HG03039 (cell line): ENCODE results near the gene POLR1D.

Experiments used
- ATAC-seq: cut with Tn5 transposase; IDR thresholded peaks from one replicate; pipeline ENCODE4 v1.9.1; 2021; ENCODE audit warnings: mild to moderate bottlenecking, moderate library complexity; ENCODE audit not compliant: unreplicated experiment

Gene POLR1D

DNA sequence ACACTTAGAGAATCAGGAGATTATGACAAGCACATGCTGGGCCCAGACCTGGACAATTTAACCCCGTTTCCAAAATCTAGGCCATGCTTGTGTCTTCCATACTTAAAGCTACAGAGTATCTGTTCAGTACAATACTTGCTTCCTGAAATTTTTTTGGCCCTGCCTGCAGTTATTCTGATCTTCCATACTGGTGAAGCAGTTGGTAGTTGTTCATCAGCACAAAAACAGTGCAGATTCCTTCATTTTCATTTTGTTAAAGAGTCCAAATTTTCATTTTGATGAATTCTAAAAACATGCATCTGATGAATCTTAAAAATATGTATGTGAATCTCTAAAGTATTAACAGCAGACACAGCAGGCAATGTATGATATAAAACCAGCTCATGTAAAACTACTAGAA, 49.2 kb downstream of the POLR1D start:
- no peak for ATAC-seq

DNA sequence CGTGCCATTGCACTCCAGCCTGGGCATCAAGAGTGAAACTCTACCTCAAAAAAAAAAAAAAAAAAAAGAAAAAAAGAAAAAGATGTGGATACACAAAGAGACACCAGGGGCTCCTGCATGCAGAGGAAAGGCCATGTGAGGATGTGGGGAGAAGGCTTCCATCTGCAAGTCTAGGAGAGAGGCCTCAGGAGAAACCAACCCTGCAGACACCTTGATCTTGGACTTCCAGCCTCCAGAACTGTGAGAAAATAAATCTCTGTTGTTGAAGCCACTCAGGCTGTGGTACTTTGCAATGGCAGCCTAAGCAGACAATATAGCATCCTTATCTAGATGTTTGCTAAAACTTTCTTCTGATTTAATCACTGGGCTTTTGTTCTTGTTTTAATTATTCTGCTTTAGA, 50.3 kb downstream of the POLR1D start:
- no peak for ATAC-seq
